Activated T-cell treated with anti-CD3 and anti-CD28 coated beads, Interleukin-2, amount 50 U/mL, for 24 hours (primary cell): ENCODE measurements around the gene CNNM1.

ENCODE experiments used
- DNase-seq: peaks from one replicate; pipeline ENCODE4 v3.0.0-alpha.2; 2020
- H3K27ac Mint-ChIP-seq: 2 replicates; pipeline ENCODE4 v1.8.0; 2020; ENCODE audit warnings: mild to moderate bottlenecking, mixed read lengths
- H3K27me3 Mint-ChIP-seq: 2 replicates; pipeline ENCODE4 v1.8.0; 2020; ENCODE audit warnings: mixed read lengths
- H3K36me3 Mint-ChIP-seq: 2 replicates; pipeline ENCODE4 v1.8.0; 2020; ENCODE audit warnings: low read depth, mixed read lengths
- H3K4me1 Mint-ChIP-seq: 2 replicates; pipeline ENCODE4 v1.8.0; 2020; ENCODE audit warnings: low read depth, mixed read lengths
- H3K4me3 Mint-ChIP-seq: 2 replicates; pipeline ENCODE4 v1.8.0; 2020; ENCODE audit warnings: mild to moderate bottlenecking, moderate library complexity, mixed read lengths
- H3K9me3 Mint-ChIP-seq: 2 replicates; pipeline ENCODE4 v1.8.0; 2020; ENCODE audit warnings: mixed read lengths

CNNM1 gene

DNA sequence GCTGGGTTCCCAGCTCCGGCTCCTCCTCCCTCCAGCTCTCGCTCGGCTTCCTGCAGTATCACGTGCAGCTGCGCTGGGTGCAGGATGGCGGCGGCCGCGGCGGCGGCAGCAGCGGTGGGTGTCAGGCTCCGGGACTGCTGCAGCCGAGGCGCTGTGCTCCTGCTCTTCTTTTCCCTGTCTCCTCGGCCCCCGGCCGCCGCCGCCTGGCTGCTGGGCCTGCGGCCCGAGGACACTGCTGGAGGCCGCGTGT is at the start of gene CNNM1:
TSS of gene CNNM1 (plus strand) at position 53 of the 250 bp plus-strand sequence. CDS start at position 85, 32 bp downstream.
- no peaks in the 10 kb centered on the region for H3K9me3 Mint-ChIP-seq
- no peaks in the 10 kb centered on the region for H3K36me3 Mint-ChIP-seq
- H3K4me1 Mint-ChIP-seq = peaks cover 11% of the 10 kb centered on the region
- DNase-seq = peak; percentile 52
- peaks cover 59% of the 10 kb centered on the region for H3K27me3 Mint-ChIP-seq
- no peak within 1 kb of the TSS for H3K27ac Mint-ChIP-seq
- peak within 1 kb of the TSS; percentile 41 for H3K4me3 Mint-ChIP-seq

DNA sequence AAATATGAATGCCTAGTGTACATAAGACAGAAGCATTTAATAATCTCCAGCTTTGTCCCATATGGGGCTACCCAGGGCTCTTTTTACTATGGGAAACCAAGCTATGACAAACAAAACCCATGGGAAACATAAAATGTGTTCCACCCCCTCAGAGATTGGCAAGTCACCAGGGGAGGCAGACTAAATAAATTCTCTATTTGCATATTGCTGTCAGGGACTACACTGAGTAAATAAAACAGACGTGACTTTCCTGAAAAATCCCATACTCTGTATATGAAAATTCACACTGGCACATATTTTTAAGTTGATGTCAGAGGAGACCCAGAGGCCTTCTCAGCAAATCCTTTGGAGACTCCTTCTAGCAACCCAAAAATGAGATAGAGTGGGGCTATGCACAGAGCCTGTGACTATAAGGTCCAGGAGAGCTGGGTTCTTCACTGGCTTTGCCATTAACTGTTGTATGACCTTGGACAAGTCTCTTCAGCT is 49.5 kb upstream of the CNNM1 start:
- H3K27ac Mint-ChIP-seq = no peak overlapping the region
- peaks cover 30% of the 10 kb centered on the region for H3K27me3 Mint-ChIP-seq
- peaks cover 12% of the 10 kb centered on the region for H3K9me3 Mint-ChIP-seq
- H3K4me3 Mint-ChIP-seq = no peak overlapping the region
- DNase-seq = no peak
- H3K36me3 Mint-ChIP-seq = no peaks in the 10 kb centered on the region
- no peaks in the 10 kb centered on the region for H3K4me1 Mint-ChIP-seq

- Mint-ChIP-seq H3K36me3 (no peaks in the 10 kb centered on the region), H3K4me1 (no peaks in the 10 kb centered on the region), H3K4me3 (no peak overlapping the region), H3K27me3 (peaks cover 27% of the 10 kb centered on the region), H3K27ac (no peak overlapping the region), H3K9me3 (peaks cover 12% of the 10 kb centered on the region)
- no peak for DNase-seq
Measured at GRCh38 chr10:99280472-99280871, 48.7 kb upstream of the CNNM1 start.

- Mint-ChIP-seq H3K27me3 (peaks cover 9% of the 10 kb centered on the region), H3K4me3 (no peak overlapping the region), H3K9me3 (peaks cover 12% of the 10 kb centered on the region), H3K27ac (no peak overlapping the region), H3K36me3 (no peaks in the 10 kb centered on the region), H3K4me1 (no peaks in the 10 kb centered on the region)
- DNase-seq = no peak
Measured at GRCh38 chr10:99285881-99286280, 43.3 kb upstream of the CNNM1 start.

- no peaks in the 10 kb centered on the region for H3K9me3 Mint-ChIP-seq
- peaks cover 6% of the 10 kb centered on the region for H3K27me3 Mint-ChIP-seq
- no peak overlapping the region for H3K4me3 Mint-ChIP-seq
- H3K36me3 Mint-ChIP-seq = no peaks in the 10 kb centered on the region
- DNase-seq = no peak
- H3K27ac Mint-ChIP-seq = no peak overlapping the region
- H3K4me1 Mint-ChIP-seq = no peaks in the 10 kb centered on the region
Measured at GRCh38 chr10:99290306-99290705, 38.9 kb upstream of the CNNM1 start.

DNA sequence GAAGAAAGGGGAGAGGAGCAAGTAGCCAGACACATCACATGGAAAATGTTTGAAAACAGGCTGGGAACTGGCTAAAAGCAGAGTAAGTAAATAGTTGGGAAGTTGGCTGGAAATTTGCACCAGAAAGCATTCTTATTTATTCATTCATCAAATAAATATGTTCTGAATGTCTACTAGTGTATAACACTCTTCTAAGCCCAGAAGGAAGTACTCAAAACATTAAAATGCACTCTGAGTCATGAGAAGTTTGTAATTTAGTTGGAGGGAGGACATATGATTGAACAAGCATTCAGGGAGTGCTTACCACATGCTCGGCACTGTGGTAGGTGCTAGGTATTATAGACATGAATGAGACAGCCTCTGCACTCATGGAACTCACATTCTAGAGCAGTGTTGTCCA is 37.0 kb upstream of the CNNM1 start:
- Mint-ChIP-seq H3K36me3 (no peaks in the 10 kb centered on the region), H3K4me1 (no peaks in the 10 kb centered on the region), H3K27me3 (peaks cover under 1% of the 10 kb centered on the region), H3K9me3 (no peaks in the 10 kb centered on the region), H3K27ac (no peak overlapping the region), H3K4me3 (no peak overlapping the region)
- DNase-seq = no peak

- peaks cover 5% of the 10 kb centered on the region for H3K27me3 Mint-ChIP-seq
- no peak for DNase-seq
- H3K4me3 Mint-ChIP-seq = no peak overlapping the region
- no peaks in the 10 kb centered on the region for H3K36me3 Mint-ChIP-seq
- no peak overlapping the region for H3K27ac Mint-ChIP-seq
- no peaks in the 10 kb centered on the region for H3K4me1 Mint-ChIP-seq
- no peaks in the 10 kb centered on the region for H3K9me3 Mint-ChIP-seq
Measured at GRCh38 chr10:99296605-99297004, 32.6 kb upstream of the CNNM1 start.

- Mint-ChIP-seq H3K4me1 (no peaks in the 10 kb centered on the region), H3K27ac (no peak overlapping the region), H3K9me3 (no peaks in the 10 kb centered on the region), H3K36me3 (no peaks in the 10 kb centered on the region), H3K27me3 (peaks cover 5% of the 10 kb centered on the region), H3K4me3 (no peak overlapping the region)
- DNase-seq = no peak
Measured at GRCh38 chr10:99297033-99297432, 32.1 kb upstream of the CNNM1 start.

DNA sequence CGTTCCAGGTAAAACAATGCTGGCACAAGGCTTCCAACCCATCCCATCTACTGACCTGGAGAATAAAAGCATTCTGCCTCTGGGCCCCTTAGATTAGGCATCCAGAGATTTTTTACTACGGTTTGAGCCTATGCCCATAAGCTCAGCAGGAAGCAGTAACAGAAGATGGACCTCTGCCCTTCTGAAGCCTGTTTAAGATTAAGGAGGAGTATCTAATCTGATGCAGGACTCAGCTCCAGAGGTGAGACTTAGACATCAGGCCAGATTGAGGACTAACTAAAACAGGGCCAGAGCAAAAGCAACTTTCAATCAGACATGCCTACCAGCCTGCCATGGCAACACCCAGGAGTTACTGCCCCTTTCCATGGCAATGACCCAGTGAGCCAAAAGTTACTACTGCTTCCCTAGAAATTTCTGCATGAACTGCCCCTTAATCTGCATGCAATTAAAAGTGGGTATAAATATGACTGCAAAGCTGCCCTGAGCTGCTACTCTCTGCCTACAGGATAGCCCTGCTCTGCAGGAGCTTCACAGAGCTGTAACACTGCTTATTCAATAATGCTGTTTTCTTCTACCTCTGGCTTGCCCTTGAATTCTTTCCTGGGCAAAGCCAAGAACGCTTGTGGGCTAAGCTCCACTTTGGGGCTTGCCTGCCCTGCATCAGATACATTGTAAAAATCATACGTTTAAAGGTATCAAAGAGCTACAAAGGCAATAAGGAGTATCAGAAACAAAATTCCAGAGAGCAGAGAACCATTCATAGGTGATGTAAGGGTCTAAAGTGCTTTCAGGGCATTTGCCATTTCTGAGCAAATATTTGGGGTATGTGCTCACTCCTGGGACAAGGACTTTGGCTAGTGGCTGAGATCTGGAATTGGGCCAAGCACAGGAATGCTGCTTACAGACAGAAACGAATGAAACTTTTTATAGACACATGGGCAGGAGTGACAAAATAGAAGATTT is 25.0 kb upstream of the CNNM1 start:
- no peak overlapping the region for H3K4me3 Mint-ChIP-seq
- no peaks in the 10 kb centered on the region for H3K4me1 Mint-ChIP-seq
- no peak for DNase-seq
- no peaks in the 10 kb centered on the region for H3K36me3 Mint-ChIP-seq
- peaks cover 16% of the 10 kb centered on the region for H3K27me3 Mint-ChIP-seq
- peaks cover 6% of the 10 kb centered on the region for H3K9me3 Mint-ChIP-seq
- H3K27ac Mint-ChIP-seq = no peak overlapping the region

- peaks cover 11% of the 10 kb centered on the region for H3K27me3 Mint-ChIP-seq
- DNase-seq = no peak
- H3K4me3 Mint-ChIP-seq = no peak overlapping the region
- no peaks in the 10 kb centered on the region for H3K4me1 Mint-ChIP-seq
- no peak overlapping the region for H3K27ac Mint-ChIP-seq
- H3K36me3 Mint-ChIP-seq = no peaks in the 10 kb centered on the region
- H3K9me3 Mint-ChIP-seq = peaks cover 9% of the 10 kb centered on the region
Measured at GRCh38 chr10:99304862-99305229, 24.3 kb upstream of the CNNM1 start.

GRCh38 chr10:99312501-99312900 is 16.7 kb upstream of the CNNM1 start:
- peaks cover 10% of the 10 kb centered on the region for H3K27me3 Mint-ChIP-seq
- DNase-seq = no peak
- no peaks in the 10 kb centered on the region for H3K36me3 Mint-ChIP-seq
- H3K9me3 Mint-ChIP-seq = peaks cover 11% of the 10 kb centered on the region
- H3K4me3 Mint-ChIP-seq = no peak overlapping the region
- no peak overlapping the region for H3K27ac Mint-ChIP-seq
- no peaks in the 10 kb centered on the region for H3K4me1 Mint-ChIP-seq

GRCh38 chr10:99315853-99316252 is 13.3 kb upstream of the CNNM1 start:
- Mint-ChIP-seq H3K27ac (no peak overlapping the region), H3K9me3 (no peaks in the 10 kb centered on the region), H3K4me1 (no peaks in the 10 kb centered on the region), H3K36me3 (no peaks in the 10 kb centered on the region), H3K27me3 (peaks cover 10% of the 10 kb centered on the region), H3K4me3 (no peak overlapping the region)
- DNase-seq = no peak

DNA sequence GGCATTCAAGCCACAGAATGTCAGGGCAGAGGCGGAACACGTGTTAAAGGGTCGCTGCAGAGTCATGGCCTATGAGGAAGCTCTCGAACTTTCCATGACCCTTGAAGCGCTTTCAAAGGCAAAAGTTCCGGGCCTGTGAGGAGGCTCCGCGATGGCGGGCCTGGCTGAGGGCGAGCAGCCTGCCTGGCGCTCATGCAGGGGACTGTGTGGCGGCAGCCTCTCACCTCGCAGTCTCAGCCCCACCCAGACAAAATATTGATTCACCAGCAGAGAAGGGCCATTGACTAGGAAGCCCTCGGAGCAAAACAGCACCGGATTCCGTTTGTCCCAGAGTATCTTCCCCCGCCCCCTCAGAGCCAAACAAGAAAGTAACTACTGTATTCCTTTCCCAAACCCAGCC is 12.8 kb upstream of the CNNM1 start:
- Mint-ChIP-seq H3K4me1 (no peaks in the 10 kb centered on the region), H3K9me3 (no peaks in the 10 kb centered on the region), H3K27me3 (peaks cover 10% of the 10 kb centered on the region), H3K4me3 (no peak overlapping the region), H3K27ac (no peak overlapping the region), H3K36me3 (no peaks in the 10 kb centered on the region)
- DNase-seq = no peak

DNA sequence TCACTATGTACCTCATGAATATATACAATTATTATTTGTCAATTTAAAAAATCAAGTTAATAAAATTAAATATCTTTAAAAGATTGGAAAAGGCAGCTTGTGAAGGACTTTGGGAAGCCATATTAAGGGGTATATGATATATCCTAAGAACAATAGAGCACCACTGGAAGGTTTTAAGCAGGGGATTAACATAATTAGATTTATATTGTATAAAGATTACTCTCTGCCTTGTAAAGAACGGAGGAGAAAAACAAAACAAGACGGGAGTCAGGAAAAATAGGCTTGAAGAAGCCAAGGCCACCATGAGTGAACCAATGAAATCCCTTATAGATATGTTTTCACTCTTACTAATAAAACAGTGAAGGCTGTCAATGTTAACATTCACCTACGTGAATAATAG is 11.1 kb upstream of the CNNM1 start:
- Mint-ChIP-seq H3K36me3 (no peaks in the 10 kb centered on the region), H3K4me3 (no peak overlapping the region), H3K27ac (no peak overlapping the region), H3K27me3 (peaks cover 20% of the 10 kb centered on the region), H3K4me1 (no peaks in the 10 kb centered on the region), H3K9me3 (no peaks in the 10 kb centered on the region)
- DNase-seq = no peak

DNA sequence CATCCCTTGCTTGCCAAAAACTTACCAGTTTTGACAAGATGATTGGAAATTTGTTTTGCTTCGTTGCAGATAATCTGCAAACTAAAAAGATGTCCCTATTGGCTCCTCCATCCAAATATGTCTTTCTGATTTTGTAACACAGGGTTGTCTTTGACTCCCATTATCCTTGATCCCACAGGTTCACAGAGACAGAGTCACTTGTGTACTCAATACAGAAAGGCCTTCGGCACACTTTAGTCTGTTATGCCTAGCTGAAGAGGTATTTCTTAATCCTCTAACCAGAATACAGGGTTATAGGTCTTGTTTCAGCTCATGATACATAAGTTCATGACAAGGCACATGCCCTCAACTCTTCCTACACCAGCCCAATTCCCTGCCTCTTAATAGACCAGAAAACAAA is 10.7 kb upstream of the CNNM1 start:
- Mint-ChIP-seq H3K27me3 (peaks cover 23% of the 10 kb centered on the region), H3K4me1 (no peaks in the 10 kb centered on the region), H3K4me3 (no peak overlapping the region), H3K36me3 (no peaks in the 10 kb centered on the region), H3K9me3 (no peaks in the 10 kb centered on the region), H3K27ac (no peak overlapping the region)
- DNase-seq = no peak
